Fibroblast of pulmonary artery (primary cell): ENCODE measurements around the gene RHBDF2.

Source experiments
- DNase-seq: peaks from one replicate; pipeline ENCODE4 v3.0.0-alpha.2; 2010; ENCODE audit warnings: low read depth
- H3K4me3 ChIP-seq: replicated peaks from 2 replicates; pipeline ENCODE4 v1.5.1; 2011; ENCODE audit warnings: low read depth, mild to moderate bottlenecking, control low read depth, low read length, moderate library complexity
- CTCF ChIP-seq: IDR thresholded peaks from 2 replicates; pipeline ENCODE4 v1.5.1; 2011; ENCODE audit warnings: mild to moderate bottlenecking, control low read depth, low read length, inconsistent platforms; ENCODE audit errors: missing control alignments

Gene RHBDF2

GRCh38 chr17:76542566-76542971 is 41.3 kb upstream of the RHBDF2 start:
- H3K4me3 ChIP-seq = no peak overlapping the region
- no peak for TF ChIP-seq CTCF

GRCh38 chr17:76541739-76542454 is 40.7 kb upstream of the RHBDF2 start:
- H3K4me3 ChIP-seq = no peak overlapping the region
- no peak for DNase-seq
- TF ChIP-seq CTCF = no peak

More at GRCh38 chr17:76542566-76542971, 41.3 kb upstream of the RHBDF2 start:
- no peak for DNase-seq

GRCh38 chr17:76540381-76541300 is 39.4 kb upstream of the RHBDF2 start:
- peak overlapping the region; percentile 15 for H3K4me3 ChIP-seq
- peak; percentile 6 for TF ChIP-seq CTCF
- DNase-seq = peak; percentile 96

- no peak for TF ChIP-seq CTCF
- DNase-seq = no peak
- H3K4me3 ChIP-seq = peak within 1 kb of the TSS; percentile 73
Measured at GRCh38 chr17:76539631-76540271, 38.5 kb upstream of the RHBDF2 start, which contains the start of gene PRCD. Gene PRCD (plus strand): TSS chr17:76540044. CDS start chr17:76540142, 98 bp downstream.

GRCh38 chr17:76538941-76539570 is 37.8 kb upstream of the RHBDF2 start:
- TF ChIP-seq CTCF = no peak
- H3K4me3 ChIP-seq = peak overlapping the region; percentile 73
- no peak for DNase-seq

- no peak for TF ChIP-seq CTCF
- H3K4me3 ChIP-seq = peak overlapping the region; percentile 73
Measured at GRCh38 chr17:76538281-76538931, 37.2 kb upstream of the RHBDF2 start.

More at GRCh38 chr17:76538281-76538931, 37.2 kb upstream of the RHBDF2 start:
- DNase-seq = no peak
